HK-2 (cell line): Measurements from ENCODE around the gene ELP5.

Experiments
- DNase-seq: peaks from one replicate; pipeline ENCODE4 v3.0.0-alpha.2; 2018; ENCODE audit not compliant: unreplicated experiment

The ELP5 gene

DNA sequence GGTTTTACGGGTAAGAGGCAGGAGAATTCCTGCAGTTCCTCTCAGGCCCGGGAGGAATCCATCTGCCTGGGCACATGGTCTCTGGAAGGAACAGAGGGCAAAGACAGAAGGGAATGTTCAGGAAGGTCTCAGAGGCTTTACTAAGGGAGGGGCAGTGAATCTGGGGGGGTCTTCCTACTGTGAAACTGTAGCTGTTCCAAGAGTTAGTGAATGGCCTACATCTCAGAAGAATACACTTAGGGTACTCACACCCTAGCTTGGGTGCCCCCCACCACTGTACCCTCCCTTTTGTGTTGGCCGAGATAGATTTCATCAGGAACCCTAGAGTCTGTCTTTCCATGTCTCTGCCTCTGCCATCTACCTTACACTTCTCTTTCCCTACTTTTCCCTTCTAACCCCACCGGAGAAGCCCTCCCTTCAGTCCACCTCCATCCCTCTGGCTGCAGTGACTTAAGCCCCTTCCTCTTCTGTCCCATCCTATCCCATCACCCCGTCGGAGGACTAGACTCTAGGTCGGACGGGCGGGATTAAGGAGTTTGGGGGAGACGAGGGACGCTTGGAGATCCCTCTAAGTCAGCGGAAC, 32.7 kb upstream of the ELP5 start:
- DNase-seq: no peak

DNA sequence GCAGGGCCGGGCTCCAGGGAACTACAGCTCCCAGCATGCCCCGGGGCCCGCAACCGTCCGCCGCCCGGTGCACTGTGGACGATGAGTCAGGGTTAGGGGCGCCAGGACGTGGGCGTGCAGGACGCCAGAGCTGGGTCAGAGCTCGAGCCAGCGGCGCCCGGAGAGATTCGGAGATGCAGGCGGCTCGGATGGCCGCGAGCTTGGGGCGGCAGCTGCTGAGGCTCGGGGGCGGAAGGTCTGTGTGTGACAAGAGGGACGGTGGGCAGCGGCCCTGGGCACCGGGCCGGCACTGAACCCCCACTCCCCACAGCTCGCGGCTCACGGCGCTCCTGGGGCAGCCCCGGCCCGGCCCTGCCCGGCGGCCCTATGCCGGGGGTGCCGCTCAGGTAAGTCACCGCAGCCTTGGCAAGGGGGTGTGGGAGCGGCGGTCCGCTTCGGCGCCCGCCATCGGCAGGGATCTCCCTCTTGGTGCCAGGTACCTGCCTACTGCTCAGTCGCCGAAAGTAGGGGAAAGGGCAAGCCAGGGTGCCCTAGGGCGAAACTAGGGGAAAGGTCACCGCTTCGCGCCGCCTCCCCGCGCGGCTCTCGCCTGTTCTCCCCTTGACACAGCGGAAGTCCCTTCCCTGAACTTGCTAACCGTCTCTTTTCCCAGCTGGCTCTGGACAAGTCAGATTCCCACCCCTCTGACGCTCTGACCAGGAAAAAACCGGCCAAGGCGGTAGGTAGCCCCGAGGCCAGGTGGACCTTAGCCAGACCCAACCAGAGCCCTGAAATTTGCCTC, 32.0 kb upstream of the ELP5 start, which contains the start of the genes ACADVL and DLG4:
Gene ACADVL (plus strand): TSS at position 127 of the 781 bp plus-strand sequence. CDS start 47 bp downstream, at position 174.
Gene DLG4 (minus strand): TSS at position 25 of the 781 bp plus-strand sequence.
- peak; percentile 93 for DNase-seq

DNA sequence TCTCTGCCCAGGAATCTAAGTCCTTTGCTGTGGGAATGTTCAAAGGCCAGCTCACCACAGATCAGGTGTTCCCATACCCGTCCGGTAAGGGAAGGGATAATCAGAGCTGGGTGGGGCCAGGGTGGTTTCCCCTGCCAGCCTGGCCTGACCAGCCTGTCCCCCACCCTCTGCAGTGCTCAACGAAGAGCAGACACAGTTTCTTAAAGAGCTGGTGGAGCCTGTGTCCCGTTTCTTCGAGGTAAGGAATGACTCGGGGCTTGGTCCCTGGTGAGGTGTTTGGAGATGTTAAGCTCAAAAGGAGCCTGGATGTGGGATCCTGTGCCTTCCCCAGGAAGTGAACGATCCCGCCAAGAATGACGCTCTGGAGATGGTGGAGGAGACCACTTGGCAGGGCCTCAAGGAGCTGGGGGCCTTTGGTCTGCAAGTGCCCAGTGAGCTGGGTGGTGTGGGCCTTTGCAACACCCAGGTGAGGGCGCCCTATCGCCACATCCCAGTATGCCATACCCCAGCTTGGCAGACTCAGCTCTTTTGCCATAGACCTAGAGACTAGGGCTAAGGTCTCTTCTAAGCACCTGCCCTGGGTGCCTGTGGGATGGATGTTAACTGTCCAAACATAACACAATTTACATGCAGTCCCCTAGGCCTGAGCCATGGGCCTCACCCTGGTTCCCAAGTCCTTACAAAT, 31.3 kb upstream of the ELP5 start:
- peak; percentile 69 for DNase-seq

DNA sequence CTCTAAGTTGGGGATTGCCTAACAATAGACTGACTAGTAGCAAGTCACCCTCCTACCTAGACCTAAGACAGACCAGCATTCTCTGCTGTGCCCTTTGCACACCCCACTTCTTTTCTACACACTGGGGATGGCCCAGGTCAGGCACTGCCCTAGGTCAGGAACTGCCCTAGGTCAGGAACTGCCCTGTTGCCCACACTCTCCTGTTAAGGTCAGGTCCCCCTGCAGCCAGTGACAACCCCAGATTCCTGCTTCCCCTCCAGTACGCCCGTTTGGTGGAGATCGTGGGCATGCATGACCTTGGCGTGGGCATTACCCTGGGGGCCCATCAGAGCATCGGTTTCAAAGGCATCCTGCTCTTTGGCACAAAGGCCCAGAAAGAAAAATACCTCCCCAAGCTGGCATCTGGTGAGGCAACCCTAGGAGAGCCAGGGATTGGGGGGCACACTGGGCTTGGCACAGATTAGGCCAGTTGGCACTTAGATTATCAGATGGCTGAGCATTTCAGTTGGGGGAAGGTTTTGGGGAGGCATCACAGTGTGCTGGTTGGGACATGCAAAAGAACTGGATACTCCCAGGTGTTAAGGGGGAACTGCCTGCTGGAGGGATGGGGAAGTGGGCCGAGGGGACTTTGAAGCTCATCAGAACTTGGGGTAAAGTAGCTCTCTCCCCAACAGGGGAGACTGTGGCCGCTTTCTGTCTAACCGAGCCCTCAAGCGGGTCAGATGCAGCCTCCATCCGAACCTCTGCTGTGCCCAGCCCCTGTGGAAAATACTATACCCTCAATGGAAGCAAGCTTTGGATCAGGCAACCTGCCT, 30.5 kb upstream of the ELP5 start:
- DNase-seq: no peak

DNA sequence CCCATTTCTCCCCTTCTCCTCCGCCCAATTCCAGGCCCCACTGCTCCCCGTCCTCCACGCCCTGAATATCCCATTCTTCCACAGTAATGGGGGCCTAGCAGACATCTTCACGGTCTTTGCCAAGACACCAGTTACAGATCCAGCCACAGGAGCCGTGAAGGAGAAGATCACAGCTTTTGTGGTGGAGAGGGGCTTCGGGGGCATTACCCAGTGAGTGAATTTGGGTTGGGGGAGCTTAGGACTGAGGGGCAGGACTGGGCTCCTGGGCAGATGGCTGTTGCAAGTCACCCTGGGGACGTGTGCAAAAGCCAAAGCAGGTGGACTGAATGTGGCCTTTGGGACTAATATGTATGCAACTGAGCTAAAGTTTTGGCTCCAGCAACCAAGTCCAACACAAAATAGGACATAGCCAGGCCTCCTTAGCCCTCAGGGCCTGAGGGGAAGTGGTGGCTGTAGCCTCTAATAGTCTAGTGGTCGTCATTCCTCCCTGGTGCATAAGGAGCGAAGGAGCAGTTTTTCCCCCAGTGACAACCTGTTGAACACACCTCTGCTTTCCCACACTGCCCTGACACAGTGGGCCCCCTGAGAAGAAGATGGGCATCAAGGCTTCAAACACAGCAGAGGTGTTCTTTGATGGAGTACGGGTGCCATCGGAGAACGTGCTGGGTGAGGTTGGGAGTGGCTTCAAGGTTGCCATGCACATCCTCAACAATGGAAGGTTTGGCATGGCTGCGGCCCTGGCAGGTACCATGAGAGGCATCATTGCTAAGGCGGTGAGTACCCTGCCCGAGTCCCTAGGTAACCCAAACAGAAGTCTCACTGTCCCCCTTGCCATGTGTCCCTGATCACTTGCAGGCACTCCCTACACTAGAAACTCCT, 29.7 kb upstream of the ELP5 start:
- DNase-seq: no peak

DNA sequence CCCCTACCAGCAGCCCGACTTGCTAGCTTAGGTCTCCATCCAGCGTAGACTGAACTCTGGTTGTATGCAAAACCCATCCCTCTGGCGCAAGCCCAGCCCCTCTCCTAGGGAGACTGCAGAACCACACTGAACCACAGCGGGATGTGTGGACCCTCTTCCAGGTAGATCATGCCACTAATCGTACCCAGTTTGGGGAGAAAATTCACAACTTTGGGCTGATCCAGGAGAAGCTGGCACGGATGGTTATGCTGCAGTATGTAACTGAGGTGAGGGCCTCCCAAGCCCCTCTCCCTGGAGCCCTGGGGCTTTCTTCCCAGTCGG, 29.1 kb upstream of the ELP5 start:
- no peak for DNase-seq

DNA sequence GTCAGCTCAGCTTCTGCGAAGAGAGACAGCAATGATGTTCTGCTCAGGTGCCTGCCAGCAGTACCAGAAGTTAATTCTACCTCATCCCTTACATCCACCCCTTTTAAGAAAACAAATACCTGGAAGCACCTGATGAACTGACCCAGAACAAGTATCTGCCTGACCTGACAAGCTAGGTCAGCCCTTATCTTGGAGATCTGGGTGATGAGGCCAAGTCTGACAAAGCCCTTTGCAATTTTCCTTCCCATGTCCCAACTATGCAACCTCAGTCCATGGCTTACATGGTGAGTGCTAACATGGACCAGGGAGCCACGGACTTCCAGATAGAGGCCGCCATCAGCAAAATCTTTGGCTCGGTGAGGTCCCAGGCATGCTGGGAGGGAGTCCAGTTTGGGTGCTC, 28.6 kb upstream of the ELP5 start:
- no peak for DNase-seq

DNA sequence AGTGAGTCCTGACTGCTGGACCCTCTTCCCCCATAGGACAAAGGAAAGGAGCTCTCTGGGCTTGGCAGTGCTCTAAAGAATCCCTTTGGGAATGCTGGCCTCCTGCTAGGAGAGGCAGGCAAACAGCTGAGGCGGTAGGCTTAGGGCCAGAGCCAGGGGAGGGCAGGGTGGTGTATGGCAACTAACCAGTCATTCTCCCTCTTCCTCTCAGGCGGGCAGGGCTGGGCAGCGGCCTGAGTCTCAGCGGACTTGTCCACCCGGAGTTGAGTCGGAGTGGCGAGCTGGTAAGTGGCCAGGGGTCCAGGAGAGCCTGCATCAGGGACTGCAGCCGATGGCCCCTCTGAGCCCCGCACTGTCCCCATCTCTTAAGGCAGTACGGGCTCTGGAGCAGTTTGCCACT, 27.9 kb upstream of the ELP5 start:
- no peak for DNase-seq

DNA sequence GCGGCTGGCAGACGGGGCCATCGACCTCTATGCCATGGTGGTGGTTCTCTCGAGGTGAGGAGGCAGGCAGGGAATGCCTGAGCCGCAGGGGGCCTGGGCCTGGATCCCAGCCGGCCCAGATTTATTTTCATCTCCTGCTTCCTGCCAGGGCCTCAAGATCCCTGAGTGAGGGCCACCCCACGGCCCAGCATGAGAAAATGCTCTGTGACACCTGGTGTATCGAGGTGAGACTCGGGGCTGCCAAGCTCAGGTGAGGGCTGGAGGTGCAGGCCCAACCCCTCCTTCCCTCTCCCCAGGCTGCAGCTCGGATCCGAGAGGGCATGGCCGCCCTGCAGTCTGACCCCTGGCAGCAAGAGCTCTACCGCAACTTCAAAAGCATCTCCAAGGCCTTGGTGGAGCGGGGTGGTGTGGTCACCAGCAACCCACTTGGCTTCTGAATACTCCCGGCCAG, 27.3 kb upstream of the ELP5 start:
- no peak for DNase-seq

DNA sequence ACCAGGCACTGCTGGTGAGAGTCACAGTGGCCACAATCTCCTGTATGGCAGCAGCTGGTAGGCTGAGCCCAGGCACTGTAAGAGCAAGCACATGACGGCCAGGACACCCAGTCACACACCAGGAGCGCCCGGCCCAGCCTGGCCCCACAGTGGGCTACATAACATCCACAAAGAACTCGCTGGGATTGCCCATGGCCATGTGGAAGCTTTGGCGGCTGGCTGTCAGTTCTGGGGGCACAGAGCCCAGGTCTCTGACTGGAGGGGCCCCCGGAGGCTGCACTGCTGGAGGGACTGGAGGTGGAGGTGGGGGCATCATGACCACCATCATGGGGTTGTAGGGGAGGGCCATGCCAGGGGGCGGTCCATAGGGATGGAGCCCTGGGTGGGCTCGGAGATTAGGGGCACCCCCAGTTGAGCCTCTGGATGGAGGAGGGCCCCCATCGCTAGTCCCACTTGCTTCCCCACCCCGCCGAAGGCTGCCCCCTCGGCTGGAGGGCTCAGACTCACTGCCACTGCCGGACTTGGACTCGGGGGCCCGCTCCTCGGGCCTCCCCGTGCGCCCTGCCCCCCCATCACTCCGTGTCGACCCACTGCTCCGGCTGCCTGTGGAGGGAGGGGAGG, 26.2 kb upstream of the ELP5 start:
- no peak for DNase-seq

DNA sequence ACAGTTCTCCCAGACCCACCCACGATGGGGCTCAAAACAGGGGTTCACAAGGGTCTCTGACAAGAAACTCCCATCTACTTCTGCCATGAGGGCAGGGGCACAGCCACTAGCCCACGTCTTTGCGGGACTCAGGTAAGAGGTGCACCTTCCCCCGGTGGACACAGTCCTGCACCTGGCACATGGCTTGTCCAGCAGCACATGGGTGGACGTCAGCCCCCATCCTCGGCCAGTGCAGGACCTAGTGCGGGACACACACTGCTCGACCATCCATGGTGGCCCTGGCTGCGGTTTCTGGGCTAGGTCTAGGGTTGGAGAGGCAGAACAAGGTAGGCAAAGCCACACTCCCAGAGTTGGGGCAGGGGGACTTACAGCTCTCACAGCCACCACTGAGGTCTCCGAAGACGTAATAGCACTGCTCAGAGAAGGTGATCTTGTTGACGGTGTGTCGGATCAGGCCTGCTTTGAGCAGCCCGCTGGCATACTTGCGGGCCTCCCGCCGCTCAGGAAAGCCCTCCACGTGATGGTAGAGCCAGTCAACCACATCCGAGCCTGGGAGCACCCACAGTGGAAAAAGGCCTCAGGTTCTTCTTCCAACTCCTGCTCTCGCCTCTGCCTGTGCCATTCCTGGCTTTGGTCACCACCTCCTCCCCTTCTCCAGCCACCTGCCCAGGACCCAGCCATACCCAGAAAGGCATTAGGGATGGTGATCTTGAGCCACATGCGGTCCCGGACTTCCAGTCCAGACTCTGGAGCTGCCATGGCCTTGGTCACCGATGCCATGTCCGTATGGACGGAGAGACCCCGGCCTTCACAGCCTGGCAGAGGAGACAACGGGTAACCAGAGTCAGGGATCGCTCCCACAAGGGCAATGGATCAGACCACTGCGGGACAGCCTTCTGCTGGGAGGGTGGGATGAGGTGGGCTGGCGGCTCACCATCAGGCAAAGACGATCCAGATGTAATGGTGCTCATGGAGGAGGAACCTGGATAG, 25.0 kb upstream of the ELP5 start:
- no peak for DNase-seq

DNA sequence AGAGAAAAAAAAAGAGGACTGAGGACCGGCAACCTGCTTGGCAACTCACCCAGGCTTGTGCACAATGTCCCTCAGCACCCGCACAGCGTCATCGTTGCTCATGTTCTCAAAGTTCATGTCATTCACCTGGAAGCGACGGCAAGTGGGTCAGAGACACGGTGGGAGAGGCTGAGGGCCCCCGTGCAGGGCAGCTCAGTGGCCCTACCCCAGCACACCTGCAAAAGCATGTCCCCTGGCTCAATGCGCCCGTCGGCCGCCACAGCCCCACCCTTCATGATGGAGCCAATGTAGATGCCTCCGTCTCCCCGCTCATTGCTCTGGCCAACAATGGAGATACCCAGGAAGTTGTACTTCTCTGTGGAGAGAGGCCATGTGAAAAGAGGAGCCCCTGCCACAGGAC, 23.1 kb upstream of the ELP5 start:
- DNase-seq: no peak

DNA sequence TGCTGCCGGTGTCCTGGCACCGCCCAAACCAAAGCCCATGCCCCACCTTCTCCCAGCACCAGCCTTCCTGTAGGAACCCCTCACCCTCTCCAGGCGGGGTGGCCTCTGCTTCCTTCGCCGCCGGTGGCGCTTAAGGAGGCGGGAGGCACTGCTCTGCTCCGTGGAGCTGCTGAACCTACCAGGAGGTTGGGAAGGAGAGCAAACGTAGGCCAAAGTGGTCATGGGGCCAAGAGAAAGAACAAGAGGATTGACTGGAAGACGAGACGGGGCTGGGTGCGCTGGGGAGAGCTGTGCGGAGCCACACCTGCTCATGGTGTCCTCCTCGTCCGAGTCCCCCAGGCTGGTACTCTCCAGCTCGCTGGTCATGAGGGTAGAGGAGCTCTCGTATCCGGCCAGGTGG, 22.5 kb upstream of the ELP5 start:
- no peak for DNase-seq

DNA sequence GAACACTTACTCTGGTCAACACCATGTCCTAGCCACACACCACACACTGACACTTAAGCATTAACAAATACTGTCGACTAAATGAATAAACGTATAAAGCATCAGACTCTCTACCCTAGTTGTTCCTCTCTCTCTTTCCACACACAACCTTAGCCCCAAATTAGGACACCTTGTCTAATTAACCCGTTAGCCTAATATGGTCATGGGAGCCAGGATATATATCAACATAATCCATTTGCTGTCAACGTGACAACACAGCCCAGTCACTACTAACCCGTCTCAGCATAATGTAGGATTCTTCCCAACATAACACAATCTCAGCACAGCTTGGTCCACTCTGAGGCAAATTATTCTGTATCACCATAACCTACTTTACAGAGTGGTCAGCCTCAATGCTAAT, 19.9 kb upstream of the ELP5 start:
- DNase-seq: no peak

DNA sequence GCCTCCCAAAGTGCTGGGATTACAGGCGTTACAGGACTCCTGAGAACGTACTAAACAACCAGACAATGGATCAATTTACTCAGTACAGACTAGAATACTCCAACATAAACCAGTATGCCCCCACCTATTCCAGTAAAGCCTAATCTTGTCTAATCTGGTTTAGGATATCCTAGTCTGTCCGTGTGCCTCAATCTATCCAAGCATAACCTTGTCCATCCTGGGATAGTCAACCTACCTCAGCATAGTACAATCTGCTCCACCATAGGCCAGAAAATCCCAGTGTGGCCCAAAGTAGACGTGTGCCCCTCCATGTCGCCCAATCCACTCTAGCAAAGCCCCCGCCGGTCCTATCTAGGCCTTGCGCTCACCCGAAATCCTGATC, 18.3 kb upstream of the ELP5 start:
- DNase-seq: no peak

DNA sequence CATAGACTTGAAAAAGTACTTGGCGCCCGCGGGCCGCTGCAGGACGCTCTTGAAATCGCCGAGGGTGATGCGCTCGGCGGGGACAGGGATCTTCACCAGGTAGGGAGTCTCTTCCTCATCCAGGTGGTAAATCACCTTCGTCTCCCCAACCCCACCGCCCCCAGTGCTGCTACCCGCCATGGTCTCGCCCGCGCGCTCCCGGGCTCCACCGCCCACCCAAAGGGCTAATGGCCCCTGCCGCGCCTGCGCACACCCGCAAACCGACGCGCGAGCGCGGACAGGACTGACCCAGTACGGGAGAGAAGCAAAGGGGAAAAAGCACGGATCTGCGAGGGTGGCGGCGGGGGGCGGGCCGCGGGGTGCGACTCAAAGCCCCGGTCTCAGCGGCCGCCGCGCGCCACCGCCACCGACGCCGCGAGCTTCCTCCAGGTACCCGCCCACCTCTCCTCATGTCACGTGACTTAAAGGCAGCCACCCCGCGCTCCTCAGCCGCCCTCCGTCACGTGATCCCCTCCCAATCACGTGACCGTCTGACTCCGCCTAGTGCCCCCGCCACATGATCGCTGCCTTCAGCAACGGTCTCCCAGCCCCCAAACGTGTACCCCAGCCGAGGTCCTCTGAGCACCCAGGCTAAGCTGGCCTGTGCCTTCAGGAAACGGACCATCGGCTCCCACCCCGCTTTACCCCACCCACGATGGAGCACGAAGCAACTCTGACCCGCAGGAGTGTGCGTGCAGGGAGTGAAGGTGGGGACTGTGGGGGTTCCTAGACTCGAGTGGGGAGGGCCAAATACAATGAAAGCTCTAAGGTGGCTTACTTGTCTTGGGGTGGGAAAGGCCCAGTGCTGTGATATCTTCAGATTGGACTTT, 17.7 kb upstream of the ELP5 start, which contains the start of gene DVL2:
Gene DVL2 (minus strand): TSS at position 435 of the 869 bp plus-strand sequence. CDS start 255 bp downstream, at position 180.
- DNase-seq: peak; percentile 96

DNA sequence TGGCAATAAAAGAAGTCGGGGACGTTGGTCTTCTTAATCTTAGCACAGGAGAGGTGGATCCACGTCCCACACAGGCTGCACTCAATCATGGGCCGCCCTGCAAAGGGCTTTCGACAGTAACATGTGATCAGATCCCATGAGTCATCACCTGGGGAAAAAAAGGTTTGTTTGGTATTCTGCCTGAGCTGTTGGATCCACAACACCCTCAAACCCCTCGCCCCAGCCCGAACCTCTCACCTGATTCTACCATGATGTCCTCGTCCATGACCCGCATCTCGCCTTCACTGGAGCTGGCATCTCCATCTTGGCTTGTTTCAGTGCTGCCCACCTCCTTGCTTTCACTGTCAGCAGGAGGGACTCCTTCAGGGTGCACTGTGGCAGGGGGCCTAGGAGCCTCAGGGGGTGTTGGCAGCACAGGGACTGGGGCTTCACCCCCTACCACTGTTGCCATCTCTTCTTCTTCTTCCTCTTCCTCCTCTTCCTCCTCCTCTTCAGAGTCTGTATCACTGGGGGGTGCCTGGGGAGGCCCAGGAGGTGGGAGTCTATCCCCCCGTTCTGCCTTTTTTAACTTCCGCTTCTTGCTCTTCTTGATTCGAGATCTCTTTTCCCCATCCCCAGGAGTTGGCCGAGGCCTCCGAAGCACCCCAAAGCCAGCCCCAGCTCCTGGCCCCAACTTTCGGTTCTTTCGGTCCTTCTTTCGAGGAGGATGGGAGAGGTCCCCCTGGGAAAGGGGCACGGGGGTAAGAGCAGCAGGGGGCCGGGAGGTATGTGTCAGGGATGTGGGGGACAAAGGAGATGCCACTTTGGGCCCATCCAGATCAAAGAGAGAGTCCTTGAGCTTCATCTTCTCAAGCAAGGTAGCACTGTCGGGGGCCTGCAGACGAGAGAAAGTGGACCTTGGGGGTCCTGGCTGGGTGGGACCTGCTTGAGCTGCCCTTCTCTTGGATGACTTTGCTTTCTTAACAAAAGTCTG, 16.0 kb upstream of the ELP5 start:
- DNase-seq: no peak
